SU-DHL-6 (cell line): ENCODE measurements around the gene POU3F3.

Experiments used
- H2AFZ ChIP-seq: fragments of 200-600 bp; sonication (generic); 2 replicates; pipeline ENCODE4 v1.6.1; 2014; ENCODE audit warnings: low read depth, mild to moderate bottlenecking, moderate library complexity, mixed read lengths, antibody characterized with exemption, low read length; ENCODE audit not compliant: severe bottlenecking
- H3F3A ChIP-seq: fragments of 200-600 bp; shearing (Covaris generic); 2 replicates; pipeline ENCODE4 v1.6.0; 2016; ENCODE audit warnings: antibody characterized with exemption, mild to moderate bottlenecking; ENCODE audit not compliant: insufficient read depth
- H3K27ac ChIP-seq: fragments of 200-600 bp; sonication (generic); 2 replicates; pipeline ENCODE4 v1.5.1; 2016; ENCODE audit warnings: low read depth, mild to moderate bottlenecking, low read length, moderate library complexity, mixed read lengths
- H3K27me3 ChIP-seq: fragments of 200-600 bp; sonication (generic), shearing (Covaris generic); 2 replicates; pipeline ENCODE4 v1.6.0; 2014; ENCODE audit warnings: mild to moderate bottlenecking, low read length
- H3K36me3 ChIP-seq: fragments of 200-600 bp; sonication (generic); 2 replicates; pipeline ENCODE4 v1.6.1; 2014; ENCODE audit warnings: mild to moderate bottlenecking, low read length, mixed read lengths
- H3K4me2 ChIP-seq: fragments of 300-600, 200-600 bp; shearing (Covaris generic), sonication (generic); 2 replicates; pipeline ENCODE4 v1.6.0; 2014; ENCODE audit warnings: low read length, low read depth, mild to moderate bottlenecking; ENCODE audit not compliant: poor library complexity, severe bottlenecking
- H3K4me3 ChIP-seq: fragments of 200-600 bp; sonication (generic); 2 replicates; pipeline ENCODE4 v1.5.1; 2014; ENCODE audit warnings: antibody characterized with exemption, low read length, mild to moderate bottlenecking, mixed read lengths; ENCODE audit not compliant: insufficient read depth, poor library complexity, severe bottlenecking
- H3K79me2 ChIP-seq: fragments of 200-600 bp; sonication (generic); 2 replicates; pipeline ENCODE4 v1.6.1; 2014; ENCODE audit warnings: mild to moderate bottlenecking, low read length, moderate library complexity; ENCODE audit not compliant: insufficient read depth
- H3K9ac ChIP-seq: fragments of 200-600 bp; sonication (generic); 2 replicates; pipeline ENCODE4 v1.7.0; 2014; ENCODE audit warnings: mild to moderate bottlenecking, low read length
- H3K9me2 ChIP-seq: fragments of 200-600 bp; sonication (generic); replicated peaks from 2 replicates; pipeline ENCODE4 v1.6.1; 2014; ENCODE audit warnings: low read length; ENCODE audit not compliant: insufficient read depth
- H3K9me3 ChIP-seq: fragments of 200-600 bp; sonication (generic); 2 replicates; pipeline ENCODE4 v1.6.1; 2014; ENCODE audit warnings: low read length, mixed read lengths; ENCODE audit not compliant: insufficient read depth
- H4K20me1 ChIP-seq: fragments of 200-600 bp; sonication (generic); 2 replicates; pipeline ENCODE4 v1.6.1; 2014; ENCODE audit warnings: low read depth, mild to moderate bottlenecking, antibody characterized with exemption, low read length, moderate library complexity, mixed read lengths
- EZH2phosphoT487 ChIP-seq: fragments of 200-600 bp; sonication (generic), shearing (Covaris generic); conservative IDR thresholded peaks from 2 replicates; pipeline ENCODE4 v1.6.1; 2018; ENCODE audit warnings: mild to moderate bottlenecking, antibody characterized with exemption, low read length, moderate library complexity, mixed read lengths
- TF ChIP-seq, protein P1 (sequence below): fragments of 200-600 bp; sonication (generic); IDR thresholded peaks from one replicate; pipeline ENCODE4 v1.5.1; 2017; ENCODE audit warnings: antibody characterized with exemption, mild to moderate bottlenecking, low read length, moderate library complexity; ENCODE audit not compliant: insufficient read depth, poor library complexity, severe bottlenecking

Gene POU3F3

DNA sequence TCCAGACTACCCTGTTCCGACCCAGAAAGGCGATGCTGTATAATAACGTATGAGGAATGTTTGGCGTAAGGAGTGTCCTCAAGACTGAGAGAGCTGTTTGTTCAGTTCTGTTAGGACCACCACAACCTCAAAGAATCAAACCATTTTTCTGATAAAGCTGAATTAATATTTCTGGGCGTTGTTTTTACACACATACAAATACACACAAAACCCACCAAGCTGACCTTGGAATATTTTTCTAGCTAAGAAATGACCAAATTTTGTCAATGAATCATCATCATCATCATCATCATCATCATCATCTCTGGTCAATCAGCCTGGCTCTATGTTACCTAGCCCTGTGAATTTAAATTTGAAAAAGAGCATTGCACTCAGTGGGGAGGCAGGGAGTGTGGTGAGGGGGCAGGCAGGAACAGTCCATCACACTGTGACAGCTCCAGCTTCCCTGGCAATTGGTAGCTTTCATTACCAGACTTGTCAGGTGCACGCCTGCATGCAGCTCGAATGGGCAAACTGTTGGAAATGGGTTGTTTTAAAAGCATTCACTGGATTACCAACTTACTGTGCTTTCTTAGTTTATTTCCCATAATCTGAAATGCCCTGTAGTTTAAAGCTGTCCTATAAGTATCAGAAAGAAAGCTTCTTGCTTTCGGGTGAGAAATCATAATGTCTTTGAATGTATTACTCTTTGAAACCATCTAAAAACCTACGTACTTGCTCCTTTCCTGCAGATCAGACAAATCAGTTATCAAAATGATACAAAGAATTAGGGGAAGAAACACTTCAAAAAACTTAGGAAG lies 6.9 kb upstream of the POU3F3 start:
- no peaks in the 10 kb centered on the region for H3K27me3 ChIP-seq
- no peaks in the 10 kb centered on the region for H3K36me3 ChIP-seq
- H3K9ac ChIP-seq, result no peak overlapping the region
- H4K20me1 ChIP-seq, result no peaks in the 10 kb centered on the region
- H3K4me3 ChIP-seq, result no peak overlapping the region
- no peak overlapping the region for H3K27ac ChIP-seq
- no peaks in the 10 kb centered on the region for H3F3A ChIP-seq
- H3K4me2 ChIP-seq, result no peak overlapping the region
- H2AFZ ChIP-seq, result no peak overlapping the region
- H3K9me2 ChIP-seq, result no peaks in the 10 kb centered on the region
- TF ChIP-seq, protein P1, sequence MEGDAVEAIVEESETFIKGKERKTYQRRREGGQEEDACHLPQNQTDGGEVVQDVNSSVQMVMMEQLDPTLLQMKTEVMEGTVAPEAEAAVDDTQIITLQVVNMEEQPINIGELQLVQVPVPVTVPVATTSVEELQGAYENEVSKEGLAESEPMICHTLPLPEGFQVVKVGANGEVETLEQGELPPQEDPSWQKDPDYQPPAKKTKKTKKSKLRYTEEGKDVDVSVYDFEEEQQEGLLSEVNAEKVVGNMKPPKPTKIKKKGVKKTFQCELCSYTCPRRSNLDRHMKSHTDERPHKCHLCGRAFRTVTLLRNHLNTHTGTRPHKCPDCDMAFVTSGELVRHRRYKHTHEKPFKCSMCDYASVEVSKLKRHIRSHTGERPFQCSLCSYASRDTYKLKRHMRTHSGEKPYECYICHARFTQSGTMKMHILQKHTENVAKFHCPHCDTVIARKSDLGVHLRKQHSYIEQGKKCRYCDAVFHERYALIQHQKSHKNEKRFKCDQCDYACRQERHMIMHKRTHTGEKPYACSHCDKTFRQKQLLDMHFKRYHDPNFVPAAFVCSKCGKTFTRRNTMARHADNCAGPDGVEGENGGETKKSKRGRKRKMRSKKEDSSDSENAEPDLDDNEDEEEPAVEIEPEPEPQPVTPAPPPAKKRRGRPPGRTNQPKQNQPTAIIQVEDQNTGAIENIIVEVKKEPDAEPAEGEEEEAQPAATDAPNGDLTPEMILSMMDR, result no peak
- TF ChIP-seq EZH2phosphoT487, result no peak
- no peaks in the 10 kb centered on the region for H3K79me2 ChIP-seq
- H3K9me3 ChIP-seq, result no peaks in the 10 kb centered on the region

DNA sequence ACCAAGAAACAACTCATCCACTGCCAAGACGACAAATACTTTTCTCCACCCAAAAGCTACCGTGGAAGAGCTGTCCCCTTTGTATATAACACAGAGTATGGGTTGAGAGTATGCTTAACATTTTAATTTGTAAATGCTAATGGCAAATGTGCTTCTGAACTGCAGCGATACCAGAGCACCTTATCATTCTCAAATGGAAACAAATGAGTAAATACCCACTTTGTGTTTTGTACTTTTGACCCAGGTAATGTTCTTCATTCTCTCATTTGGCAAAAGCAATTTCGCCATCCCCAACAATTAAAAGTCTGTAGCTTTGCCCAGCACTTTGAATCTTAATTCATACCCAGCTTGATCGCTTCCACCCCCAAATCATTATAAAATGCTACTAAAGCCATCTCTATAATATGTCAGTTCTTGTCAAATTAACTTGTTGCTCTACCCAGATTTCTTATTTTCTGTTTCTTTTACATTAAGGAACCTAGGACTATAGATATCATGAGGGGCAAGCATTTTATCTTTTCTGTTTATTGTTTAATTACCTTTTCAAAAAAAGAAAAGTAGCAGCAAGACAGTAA lies 6.2 kb upstream of the POU3F3 start:
- H3K9ac ChIP-seq, result no peak overlapping the region
- no peaks in the 10 kb centered on the region for H3K27me3 ChIP-seq
- H3K4me3 ChIP-seq, result no peak overlapping the region
- H4K20me1 ChIP-seq, result no peaks in the 10 kb centered on the region
- TF ChIP-seq EZH2phosphoT487, result no peak
- TF ChIP-seq, protein P1, result no peak
- no peaks in the 10 kb centered on the region for H3K79me2 ChIP-seq
- H3K9me2 ChIP-seq, result no peaks in the 10 kb centered on the region
- H3F3A ChIP-seq, result no peaks in the 10 kb centered on the region
- no peak overlapping the region for H2AFZ ChIP-seq
- no peaks in the 10 kb centered on the region for H3K9me3 ChIP-seq
- no peak overlapping the region for H3K27ac ChIP-seq
- H3K36me3 ChIP-seq, result no peaks in the 10 kb centered on the region
- no peak overlapping the region for H3K4me2 ChIP-seq

DNA sequence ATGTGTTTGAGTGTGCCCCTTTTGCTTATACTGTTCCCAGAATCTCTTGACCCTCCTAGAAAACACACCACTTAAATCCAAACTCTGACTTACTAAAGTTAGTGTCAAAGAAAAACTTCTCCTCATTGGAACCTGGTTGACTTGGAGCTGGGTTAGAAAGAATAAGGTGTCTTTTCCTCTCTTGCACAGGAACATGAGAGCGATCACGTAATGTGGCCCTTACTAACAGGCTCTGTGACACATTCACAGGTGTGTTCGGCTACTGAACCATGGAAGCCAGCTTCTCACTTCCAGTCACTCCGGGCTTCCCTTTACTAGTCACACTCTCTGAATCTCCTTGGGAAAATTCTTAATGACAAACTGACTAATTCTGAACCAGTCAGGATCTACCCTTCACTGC lies 5.4 kb upstream of the POU3F3 start:
- H3K79me2 ChIP-seq, result no peaks in the 10 kb centered on the region
- H3K4me3 ChIP-seq, result no peak overlapping the region
- H3K9me2 ChIP-seq, result no peaks in the 10 kb centered on the region
- H3F3A ChIP-seq, result no peaks in the 10 kb centered on the region
- no peak overlapping the region for H3K4me2 ChIP-seq
- no peak overlapping the region for H3K27ac ChIP-seq
- no peaks in the 10 kb centered on the region for H3K36me3 ChIP-seq
- H3K27me3 ChIP-seq, result no peaks in the 10 kb centered on the region
- TF ChIP-seq, protein P1, result no peak
- TF ChIP-seq EZH2phosphoT487, result no peak
- H4K20me1 ChIP-seq, result no peaks in the 10 kb centered on the region
- H3K9ac ChIP-seq, result no peak overlapping the region
- no peaks in the 10 kb centered on the region for H3K9me3 ChIP-seq
- no peak overlapping the region for H2AFZ ChIP-seq
